Small intestine (tissue), 7 donors: ENCODE results near the gene ADARB2. TPM values are rescaled to one million over a fixed set of nuclear protein-coding genes. Genes with fewer than 3 reads are reported as not detected.
"Not testable (repeated sequence)": the region's sequence is repeated elsewhere in the genome, so short reads cannot be mapped to it uniquely, and the experiment has no call there.

Experiments
- DNase-seq, 2 donors: peaks; one replicate each; pipeline versions ENCODE4 v3.0.0 to v3.0.0-alpha.2; 2013
- FAIRE-seq: peaks from 2 replicates; lab custom pipeline; 2012; peaks lifted over from hg19 to GRCh38; lab: Jason Lieb, UNC
- H3K27ac ChIP-seq, 3 donors: one replicate each; pipeline ENCODE4 v1.5.1; 2013; ENCODE audit warnings: low read length in 2 of 3, mild to moderate bottlenecking in 2 of 3, control low read depth in 1 of 3, inconsistent platforms in 1 of 3, low read depth in 1 of 3, moderate library complexity in 1 of 3
- H3K27me3 ChIP-seq, 3 donors: one replicate each; pipeline ENCODE4 v1.6.1; 2013; ENCODE audit warnings: low read length in 3 of 3, inconsistent platforms in 1 of 3; ENCODE audit not compliant: control insufficient read depth in 3 of 3, insufficient read depth in 3 of 3
- H3K36me3 ChIP-seq, 3 donors: one replicate each; pipeline ENCODE4 v1.6.1; 2013; ENCODE audit warnings: low read length in 3 of 3, inconsistent platforms in 1 of 3, low read depth in 1 of 3, mild to moderate bottlenecking in 1 of 3, moderate library complexity in 1 of 3; ENCODE audit not compliant: control insufficient read depth in 3 of 3, insufficient read depth in 2 of 3
- H3K4me1 ChIP-seq, 3 donors: one replicate each; pipeline ENCODE4 v1.6.1; 2013; ENCODE audit warnings: low read length in 2 of 3, inconsistent platforms in 1 of 3, low read depth in 1 of 3, mild to moderate bottlenecking in 1 of 3, moderate library complexity in 1 of 3; ENCODE audit not compliant: control insufficient read depth in 3 of 3, insufficient read depth in 2 of 3
- H3K4me3 ChIP-seq, 3 donors: one replicate each; pipeline ENCODE4 v1.5.1; 2013; ENCODE audit warnings: low read length in 3 of 3, control low read depth in 1 of 3, inconsistent platforms in 1 of 3, low read depth in 1 of 3, mild to moderate bottlenecking in 1 of 3, moderate library complexity in 1 of 3
- H3K9me3 ChIP-seq, 2 donors: one replicate each; pipeline ENCODE4 v1.6.1; 2013; ENCODE audit warnings: low read depth in 1 of 2, low read length in 1 of 2; ENCODE audit not compliant: control insufficient read depth in 2 of 2, insufficient read depth in 1 of 2
- WGBS, 3 donors: extraction: QIAGEN DNeasy Blood & Tissue Kit; methylation state at CpG; one replicate each; pipeline ENCODE4 v1.1.7; 2013; 5-methylcytosine and 5-hydroxymethylcytosine counted together
- polyA plus RNA-seq, 4 donors: library from polyadenylated mRNA; stranded (reverse) in 3 of 4; unstranded in 1 of 4; fragments of 200-250 nt in 3 of 4; fragments of 120-200 nt in 1 of 4; gene quantifications; one replicate each; pipeline versions ENCODE4 v1.2.1 to v1.2.3, GENCODE V29; 2013
- donor health status: healthy with polysubstance abuse.
- donor health status: control.
- donor health status: control.
- donor health status: Bipolar disorder and iron deficiency.
- donor health status: healthy.

ADARB2 gene
- polyA plus RNA-seq, 4 donors = 0.35 to 1.8 (median 0.94) TPM

- Histone ChIP-seq H3K36me3 (no peaks in the 10 kb centered on the region), H3K4me1 (no peaks in the 10 kb centered on the region), H3K9me3 (no peaks in the 10 kb centered on the region), H3K27ac (no peak overlapping the region), H3K4me3 (no peak overlapping the region), H3K27me3 (no peaks in the 10 kb centered on the region)
- DNase-seq (no peak), FAIRE-seq (no peak)
- WGBS, 3 donors = 82 to 85% (median 84%) methylated on average over 18 to 20 of the region's 20 CpGs
Observed at GRCh38 chr10:1538531-1539061, 198.7 kb downstream of the ADARB2 start.

GRCh38 chr10:1538121-1538520, 199.2 kb downstream of the ADARB2 start:
- no peaks in the 10 kb centered on the region for H3K9me3 ChIP-seq
- 62 to 69% (median 64%) methylated on average over 7 to 8 of the region's 8 CpGs for WGBS, 3 donors
- no peaks in the 10 kb centered on the region for H3K36me3 ChIP-seq
- no peak overlapping the region for H3K27ac ChIP-seq
- no peaks in the 10 kb centered on the region for H3K4me1 ChIP-seq
- DNase-seq (no peak), FAIRE-seq (no peak)
- H3K4me3 ChIP-seq = no peak overlapping the region
- peaks cover 0 to 2% (median 0%) of the 10 kb centered on the region in 3 donors for H3K27me3 ChIP-seq

- H3K36me3 ChIP-seq, DNase-seq, H3K27ac ChIP-seq, H3K4me3 ChIP-seq, H3K9me3 ChIP-seq, FAIRE-seq, H3K4me1 ChIP-seq, H3K27me3 ChIP-seq: not testable (repeated sequence)
- WGBS, 3 donors = 80 to 94% (median 93%) methylated on average over 2 of the region's 2 CpGs
Observed at GRCh38 chr10:1537449-1537848, 199.9 kb downstream of the ADARB2 start.

- no peak for FAIRE-seq
- no peak for DNase-seq
- H3K36me3 ChIP-seq = no peaks in the 10 kb centered on the region
- no peaks in the 10 kb centered on the region for H3K4me1 ChIP-seq
- no peak overlapping the region for H3K27ac ChIP-seq
- 82 to 88% (median 86%) methylated on average over 7 of the region's 7 CpGs for WGBS, 3 donors
- H3K27me3 ChIP-seq = peaks cover 0 to 2% (median 0%) of the 10 kb centered on the region in 3 donors
- H3K4me3 ChIP-seq = no peak overlapping the region
- H3K9me3 ChIP-seq = no peaks in the 10 kb centered on the region
Observed at GRCh38 chr10:1536341-1536740, 201.0 kb downstream of the ADARB2 start.

- DNase-seq = no peak
- no peak for FAIRE-seq
- Histone ChIP-seq H3K4me1 (no peaks in the 10 kb centered on the region), H3K27me3 (peaks cover 0 to 2% (median 0%) of the 10 kb centered on the region in 3 donors), H3K36me3 (no peaks in the 10 kb centered on the region), H3K27ac (no peak overlapping the region), H3K4me3 (no peak overlapping the region), H3K9me3 (no peaks in the 10 kb centered on the region)
- 74 to 78% (median 75%) methylated on average over 24 of the region's 24 CpGs for WGBS, 3 donors
Observed at GRCh38 chr10:1535301-1535965, 201.9 kb downstream of the ADARB2 start.

GRCh38 chr10:1534820-1535219, 202.5 kb downstream of the ADARB2 start:
- H3K9me3 ChIP-seq = no peaks in the 10 kb centered on the region
- DNase-seq (no peak), FAIRE-seq (no peak)
- 79 to 81% (median 81%) methylated on average over 19 of the region's 19 CpGs for WGBS, 3 donors
- H3K4me3 ChIP-seq = no peak overlapping the region
- H3K4me1 ChIP-seq = no peaks in the 10 kb centered on the region
- no peaks in the 10 kb centered on the region for H3K36me3 ChIP-seq
- H3K27ac ChIP-seq = no peak overlapping the region
- peaks cover 0 to 2% (median 0%) of the 10 kb centered on the region in 3 donors for H3K27me3 ChIP-seq

- WGBS, 3 donors = 63 to 86% (median 75%) methylated on average over 14 of the region's 14 CpGs
- Histone ChIP-seq H3K27ac (no peak overlapping the region), H3K9me3 (no peaks in the 10 kb centered on the region), H3K4me1 (no peaks in the 10 kb centered on the region), H3K27me3 (peaks cover 0 to 2% (median 0%) of the 10 kb centered on the region in 3 donors), H3K36me3 (no peaks in the 10 kb centered on the region), H3K4me3 (no peak overlapping the region)
- no peak for DNase-seq
- FAIRE-seq = no peak
Observed at GRCh38 chr10:1532636-1533035, 204.7 kb downstream of the ADARB2 start.

- DNase-seq (no peak), FAIRE-seq (no peak)
- Histone ChIP-seq H3K36me3 (no peaks in the 10 kb centered on the region), H3K27me3 (peaks cover 0 to 2% (median 0%) of the 10 kb centered on the region in 3 donors), H3K9me3 (no peaks in the 10 kb centered on the region), H3K27ac (no peak overlapping the region), H3K4me3 (no peak overlapping the region), H3K4me1 (no peaks in the 10 kb centered on the region)
- WGBS, 3 donors = 77 to 83% (median 80%) methylated on average over 18 of the region's 18 CpGs
Observed at GRCh38 chr10:1531883-1532597, 205.3 kb downstream of the ADARB2 start.
